DND-41 (cell line): Measurements from ENCODE around the gene TMEM97.

Experiments
- CTCF ChIP-seq: IDR thresholded peaks from 2 replicates; pipeline ENCODE4 v1.5.1; 2012; ENCODE audit warnings: borderline replicate concordance, low read length, moderate library complexity, mild to moderate bottlenecking; ENCODE audit not compliant: poor library complexity, severe bottlenecking; ENCODE audit errors: extremely low read depth
- EZH2 ChIP-seq: IDR thresholded peaks from 3 replicates; pipeline ENCODE4 v1.6.1; 2012; ENCODE audit warnings: borderline replicate concordance, low read depth, mild to moderate bottlenecking, moderate library complexity, low read length, inconsistent platforms; ENCODE audit not compliant: severe bottlenecking

GRCh38 chr17:28295677-28296578 lies 23.1 kb upstream of the TMEM97 start:
- TF ChIP-seq CTCF: no peak
- no peak for TF ChIP-seq EZH2
